ENCODE results near the gene MAP1LC3A.

Gene MAP1LC3A

GRCh38 chr20:34549291-34549928 is 9.1 kb upstream of the MAP1LC3A start:
- Mint-ChIP-seq H3K4me3 (no peak overlapping the region), H3K36me3 (ENCODE audit: low read depth) (no peaks in the 10 kb centered on the region), H3K27me3 (ENCODE audit: low read depth) (no peaks in the 10 kb centered on the region), H3K9me3 (no peaks in the 10 kb centered on the region), H3K27ac (no peak overlapping the region), H3K4me1 (ENCODE audit: low read depth) (peaks cover 3% of the 10 kb centered on the region)

GRCh38 chr20:34549929-34550305 is 8.6 kb upstream of the MAP1LC3A start:
- Mint-ChIP-seq H3K4me3 (no peak overlapping the region), H3K27ac (no peak overlapping the region), H3K9me3 (no peaks in the 10 kb centered on the region), H3K4me1 (ENCODE audit: low read depth) (no peaks in the 10 kb centered on the region), H3K36me3 (ENCODE audit: low read depth) (no peaks in the 10 kb centered on the region), H3K27me3 (ENCODE audit: low read depth) (no peaks in the 10 kb centered on the region)

- Mint-ChIP-seq H3K9me3 (no peaks in the 10 kb centered on the region), H3K27ac (no peak overlapping the region), H3K27me3 (ENCODE audit: low read depth) (no peaks in the 10 kb centered on the region), H3K36me3 (ENCODE audit: low read depth) (no peaks in the 10 kb centered on the region), H3K4me3 (no peak overlapping the region), H3K4me1 (ENCODE audit: low read depth) (peaks cover 8% of the 10 kb centered on the region)
Observed at GRCh38 chr20:34552569-34552968, 5.9 kb upstream of the MAP1LC3A start.

DNA sequence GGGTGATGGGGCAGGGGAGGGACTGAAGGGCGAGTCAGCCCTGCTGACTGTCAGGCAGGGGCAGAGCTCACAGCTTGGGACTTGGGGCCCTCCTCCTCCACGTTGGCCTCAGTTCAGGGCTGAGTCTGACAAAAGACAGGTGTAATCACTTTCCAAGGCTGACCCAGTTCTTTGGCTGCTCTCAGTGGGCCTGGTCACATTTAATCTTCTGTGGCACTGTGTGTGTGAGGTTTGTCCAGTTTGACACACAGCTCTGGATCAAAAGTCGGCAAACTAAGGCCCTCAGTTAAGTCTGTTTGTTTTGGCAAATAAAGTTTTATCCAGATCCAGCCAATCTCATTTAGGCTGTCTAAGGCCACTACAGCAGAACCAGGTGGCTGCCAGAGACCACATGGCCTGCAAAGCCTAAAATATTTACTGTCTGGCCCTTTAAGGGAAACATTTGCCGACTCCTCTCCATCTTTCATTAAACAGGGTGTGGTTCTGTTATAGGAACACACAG is 5.1 kb upstream of the MAP1LC3A start:
- H3K27me3 Mint-ChIP-seq (ENCODE audit: low read depth): no peaks in the 10 kb centered on the region
- no peaks in the 10 kb centered on the region for H3K9me3 Mint-ChIP-seq
- no peak overlapping the region for H3K4me3 Mint-ChIP-seq
- no peak overlapping the region for H3K27ac Mint-ChIP-seq
- no peaks in the 10 kb centered on the region for H3K36me3 Mint-ChIP-seq (ENCODE audit: low read depth)
- H3K4me1 Mint-ChIP-seq (ENCODE audit: low read depth): peaks cover 14% of the 10 kb centered on the region

DNA sequence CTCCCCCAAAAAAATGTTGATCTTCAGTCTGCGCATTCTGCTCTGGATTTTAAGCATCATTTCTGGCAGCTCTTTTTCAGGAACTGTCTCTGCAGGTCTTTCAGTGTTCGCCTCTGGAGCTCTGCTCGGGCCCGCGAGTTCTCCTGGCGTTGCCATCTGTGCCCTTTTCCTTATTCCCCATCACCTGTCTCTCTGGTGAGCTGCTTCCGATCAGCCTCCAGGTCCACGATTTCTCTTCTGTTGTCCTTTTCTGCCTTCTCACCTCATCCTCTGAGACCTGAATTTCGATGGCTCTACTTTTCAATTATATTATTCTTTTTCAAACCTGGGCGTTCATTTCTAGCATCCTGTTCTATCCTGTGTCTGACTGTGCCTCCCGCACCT is 590 bp upstream of the MAP1LC3A start:
- H3K27me3 Mint-ChIP-seq (ENCODE audit: low read depth): no peaks in the 10 kb centered on the region
- H3K9me3 Mint-ChIP-seq: no peaks in the 10 kb centered on the region
- peak overlapping the region; percentile 89 for H3K4me3 Mint-ChIP-seq
- H3K36me3 Mint-ChIP-seq (ENCODE audit: low read depth): peaks cover 1% of the 10 kb centered on the region
- peak overlapping the region; percentile 91 for H3K27ac Mint-ChIP-seq
- H3K4me1 Mint-ChIP-seq (ENCODE audit: low read depth): peaks cover 19% of the 10 kb centered on the region

- peak overlapping the region; percentile 40 for H3K4me3 Mint-ChIP-seq
- peaks cover 1% of the 10 kb centered on the region for H3K36me3 Mint-ChIP-seq (ENCODE audit: low read depth)
- peaks cover 20% of the 10 kb centered on the region for H3K4me1 Mint-ChIP-seq (ENCODE audit: low read depth)
- no peaks in the 10 kb centered on the region for H3K9me3 Mint-ChIP-seq
- no peaks in the 10 kb centered on the region for H3K27me3 Mint-ChIP-seq (ENCODE audit: low read depth)
- H3K27ac Mint-ChIP-seq: peak overlapping the region; percentile 36
Observed at GRCh38 chr20:34559311-34560140, 1.0 kb downstream of the MAP1LC3A start.

DNA sequence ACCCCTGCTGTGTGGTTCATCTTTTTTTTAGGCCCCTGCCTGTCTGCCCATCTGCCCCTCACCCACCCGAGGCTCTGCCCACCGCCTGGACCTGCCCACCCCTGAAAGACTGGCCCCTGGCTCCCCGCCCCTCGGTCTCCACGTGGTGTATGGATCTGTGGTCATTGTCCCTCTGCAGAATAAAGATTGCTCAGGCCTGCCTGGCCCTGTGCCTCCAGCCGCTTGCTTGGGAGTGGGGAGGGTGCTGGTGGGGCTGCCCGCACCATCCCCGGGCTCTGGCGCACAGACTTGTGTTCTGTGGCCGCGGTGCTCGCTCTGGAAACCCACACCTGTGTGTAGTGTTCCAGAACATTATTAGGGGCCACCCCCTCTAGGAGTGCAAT is 1.6 kb downstream of the MAP1LC3A start:
- Mint-ChIP-seq H3K4me1 (ENCODE audit: low read depth) (peaks cover 21% of the 10 kb centered on the region), H3K36me3 (ENCODE audit: low read depth) (peaks cover 1% of the 10 kb centered on the region), H3K27ac (peak overlapping the region; percentile 55), H3K9me3 (no peaks in the 10 kb centered on the region), H3K27me3 (ENCODE audit: low read depth) (no peaks in the 10 kb centered on the region), H3K4me3 (peak overlapping the region; percentile 61)

- Mint-ChIP-seq H3K4me1 (ENCODE audit: low read depth) (peaks cover 22% of the 10 kb centered on the region), H3K27ac (no peak overlapping the region), H3K9me3 (no peaks in the 10 kb centered on the region), H3K4me3 (no peak overlapping the region), H3K36me3 (ENCODE audit: low read depth) (peaks cover 1% of the 10 kb centered on the region), H3K27me3 (ENCODE audit: low read depth) (no peaks in the 10 kb centered on the region)
Observed at GRCh38 chr20:34560614-34561013, 2.1 kb downstream of the MAP1LC3A start.

GRCh38 chr20:34561661-34562060 is 3.1 kb downstream of the MAP1LC3A start:
- H3K36me3 Mint-ChIP-seq (ENCODE audit: low read depth): peaks cover 1% of the 10 kb centered on the region
- no peaks in the 10 kb centered on the region for H3K27me3 Mint-ChIP-seq (ENCODE audit: low read depth)
- peak overlapping the region; percentile 33 for H3K4me3 Mint-ChIP-seq
- H3K9me3 Mint-ChIP-seq: no peaks in the 10 kb centered on the region
- peak overlapping the region; percentile 75 for H3K27ac Mint-ChIP-seq
- H3K4me1 Mint-ChIP-seq (ENCODE audit: low read depth): peaks cover 23% of the 10 kb centered on the region

- H3K27ac Mint-ChIP-seq: no peak overlapping the region
- peaks cover 1% of the 10 kb centered on the region for H3K36me3 Mint-ChIP-seq (ENCODE audit: low read depth)
- peaks cover 15% of the 10 kb centered on the region for H3K4me1 Mint-ChIP-seq (ENCODE audit: low read depth)
- no peaks in the 10 kb centered on the region for H3K9me3 Mint-ChIP-seq
- no peak overlapping the region for H3K4me3 Mint-ChIP-seq
- H3K27me3 Mint-ChIP-seq (ENCODE audit: low read depth): no peaks in the 10 kb centered on the region
Observed at GRCh38 chr20:34562641-34563040, 4.1 kb downstream of the MAP1LC3A start.

DNA sequence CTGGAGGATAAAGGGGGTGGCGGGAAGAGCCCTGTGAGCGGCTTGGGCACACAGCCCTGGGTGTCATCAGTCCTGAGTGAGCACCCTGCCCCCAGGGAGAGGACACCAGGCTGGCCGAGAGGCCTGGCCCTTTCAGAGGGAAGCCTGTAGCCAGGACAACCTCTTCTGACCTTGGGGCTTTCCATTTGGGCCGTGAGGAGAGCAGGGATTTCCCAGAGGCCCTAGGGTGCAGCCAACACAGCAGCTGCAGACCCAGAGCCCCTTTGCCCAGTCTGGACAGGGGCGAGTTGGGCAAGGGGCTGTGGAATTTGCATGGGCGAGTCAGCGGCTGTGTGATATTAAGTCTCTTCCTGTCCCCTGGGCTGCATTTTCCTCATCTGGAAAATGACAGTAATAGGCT is 6.3 kb downstream of the MAP1LC3A start:
- Mint-ChIP-seq H3K27ac (no peak overlapping the region), H3K9me3 (no peaks in the 10 kb centered on the region), H3K4me3 (no peak overlapping the region), H3K4me1 (ENCODE audit: low read depth) (peaks cover 9% of the 10 kb centered on the region), H3K36me3 (ENCODE audit: low read depth) (peaks cover 4% of the 10 kb centered on the region), H3K27me3 (ENCODE audit: low read depth) (no peaks in the 10 kb centered on the region)

- Mint-ChIP-seq H3K4me1 (ENCODE audit: low read depth) (peaks cover 11% of the 10 kb centered on the region), H3K27ac (no peak overlapping the region), H3K36me3 (ENCODE audit: low read depth) (peaks cover 6% of the 10 kb centered on the region), H3K4me3 (no peak overlapping the region), H3K27me3 (ENCODE audit: low read depth) (no peaks in the 10 kb centered on the region), H3K9me3 (no peaks in the 10 kb centered on the region)
Observed at GRCh38 chr20:34566978-34567891, 8.7 kb downstream of the MAP1LC3A start.

DNA sequence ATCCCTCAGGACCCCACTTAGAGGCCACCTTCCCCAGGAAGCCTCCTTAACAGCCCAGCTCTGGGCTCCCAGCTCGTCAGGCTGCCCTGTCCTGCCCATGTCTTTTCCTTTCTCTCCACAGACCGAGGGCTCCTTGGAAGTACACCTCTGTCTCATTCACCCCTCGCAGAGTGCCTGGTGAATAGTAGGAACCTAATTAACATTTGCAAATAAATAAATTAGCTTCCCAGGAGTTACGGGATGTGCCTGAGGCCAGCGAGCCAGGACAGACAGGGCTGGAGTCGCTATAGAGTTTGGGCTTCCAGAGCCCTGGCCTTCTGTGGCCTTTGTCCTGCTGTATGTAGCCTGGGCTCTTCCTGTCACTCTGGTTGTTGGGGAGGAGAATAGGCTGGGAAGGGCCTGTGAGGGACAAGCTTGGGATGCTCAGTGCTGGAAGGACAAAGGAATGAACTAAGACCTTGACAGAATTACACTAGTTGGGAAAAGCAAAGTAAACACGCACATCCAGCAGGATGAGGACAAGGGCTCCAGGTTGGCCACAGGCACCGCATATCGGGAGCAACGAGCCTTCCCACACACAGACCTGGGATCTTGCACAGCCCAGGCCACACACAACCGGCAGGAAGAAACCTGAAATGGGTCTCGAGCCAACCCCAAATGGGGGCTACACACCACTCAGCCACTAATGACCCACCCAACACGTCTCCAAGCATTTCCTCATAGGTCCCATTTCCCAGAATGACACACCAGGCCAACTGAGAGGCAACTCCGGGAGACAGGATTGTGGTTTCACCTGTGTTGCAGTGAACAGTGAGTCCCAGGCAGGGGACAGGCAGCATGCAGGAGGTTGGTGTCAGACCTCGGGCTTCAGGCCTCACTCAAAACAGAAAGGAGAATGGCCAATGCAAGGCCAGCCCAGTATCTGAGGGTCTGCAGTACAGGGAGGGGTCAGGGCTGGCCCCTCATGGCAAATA is 9.7 kb downstream of the MAP1LC3A start:
- H3K36me3 Mint-ChIP-seq (ENCODE audit: low read depth): peaks cover 6% of the 10 kb centered on the region
- H3K4me3 Mint-ChIP-seq: no peak overlapping the region
- no peaks in the 10 kb centered on the region for H3K27me3 Mint-ChIP-seq (ENCODE audit: low read depth)
- H3K27ac Mint-ChIP-seq: no peak overlapping the region
- H3K4me1 Mint-ChIP-seq (ENCODE audit: low read depth): peaks cover 11% of the 10 kb centered on the region
- no peaks in the 10 kb centered on the region for H3K9me3 Mint-ChIP-seq
